A549 treated with AZD2906 at 1 μM for 4 hours (cell line): ENCODE results near the gene MTNR1A. TPM values are rescaled to one million over a fixed set of nuclear protein-coding genes. Genes with fewer than 3 reads are reported as not detected.

Source experiments
- total RNA-seq: library from RNA; stranded (reverse); fragments of 200-300 nt; extraction: Qiagen RNA extraction; gene quantifications from 5 replicates; pipeline ENCODE4 v1.2.3, GENCODE V29; 2022

Gene MTNR1A
- total RNA-seq: 0.50 to 0.93 TPM (median 0.69 TPM) in 5 replicates

DNA sequence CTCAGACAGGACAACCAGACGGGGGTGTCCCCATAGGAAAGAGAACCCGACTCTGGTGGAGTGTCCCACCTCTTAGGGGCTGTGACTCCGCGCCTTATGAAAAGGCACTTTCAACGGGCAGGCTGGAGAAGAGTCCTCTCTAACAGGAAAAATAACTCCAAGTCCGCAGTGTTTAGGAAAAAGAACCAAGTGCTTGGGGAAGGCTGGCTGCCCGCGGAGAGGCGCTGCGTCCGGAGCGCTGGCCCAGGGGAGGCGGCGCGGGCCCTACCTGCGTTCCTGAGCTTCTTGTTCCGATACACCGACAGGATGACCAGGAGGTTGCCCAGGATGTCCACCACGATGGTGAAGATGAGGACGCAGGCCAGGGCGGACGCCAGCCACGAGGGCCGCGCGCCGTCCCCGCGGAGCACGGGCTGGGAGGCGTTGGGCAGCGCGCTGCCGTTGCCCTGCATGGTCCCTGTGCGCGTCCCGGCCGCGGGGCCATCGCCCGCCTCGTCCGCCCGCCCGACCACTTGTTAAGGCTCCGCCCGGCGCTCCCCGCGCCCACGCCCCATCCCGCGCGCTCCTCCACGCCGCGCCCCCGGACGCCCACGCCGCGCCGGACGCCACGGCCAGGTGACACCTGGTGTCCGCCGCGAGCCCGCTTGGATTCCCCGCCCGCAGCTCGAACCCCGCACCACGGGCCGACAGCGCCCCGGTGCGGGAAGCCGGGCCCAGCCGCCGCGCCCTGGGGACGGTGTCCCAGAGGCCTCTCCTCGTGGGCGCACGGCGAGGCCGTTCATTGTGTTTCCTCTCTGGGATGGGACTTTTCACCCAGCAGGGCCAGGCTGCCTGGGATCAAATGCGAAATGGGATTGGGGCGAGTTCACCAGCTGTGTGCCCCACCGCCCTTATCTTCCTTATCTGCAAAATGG lies at the start of gene MTNR1A:
TSS of gene MTNR1A (minus strand) at position 654 of the 914 bp plus-strand sequence. CDS start at position 452, 202 bp downstream.

Other genes with a start within 250 kb of the MTNR1A start
- 125 to 210 TPM (median 142 TPM) in 5 replicates for gene FAT1, start 168.3 kb upstream of the MTNR1A start, total RNA-seq